GM12892 (cell line): ENCODE results near the gene OR9Q1.

Source experiments
- POLR2A ChIP-seq: IDR thresholded peaks from 2 replicates; pipeline ENCODE4 v1.6.1; 2011; ENCODE audit warnings: low read depth, low read length, control low read depth
- POLR2AphosphoS5 ChIP-seq: IDR thresholded peaks from 2 replicates; pipeline ENCODE4 v1.6.1; 2011; ENCODE audit warnings: low read depth, low read length, control low read depth
- TAF1 ChIP-seq: IDR thresholded peaks from 2 replicates; pipeline ENCODE4 v1.6.1; 2011; ENCODE audit warnings: low read depth, mild to moderate bottlenecking, control low read depth, low read length, borderline replicate concordance

- TF ChIP-seq POLR2A (no peak), POLR2AphosphoS5 (no peak), TAF1 (no peak)
These were observed 109.8 kb downstream of the OR9Q1 start for GRCh38 chr11:58133309-58134076.
